NCI-H2227 (cell line): ENCODE measurements around the gene OR2T4.

Source experiments
- DNase-seq: peaks from one replicate; lab custom pipeline; 2025; ENCODE audit not compliant: unreplicated experiment; lab: John Stamatoyannopoulos, UW

Gene OR2T4

DNA sequence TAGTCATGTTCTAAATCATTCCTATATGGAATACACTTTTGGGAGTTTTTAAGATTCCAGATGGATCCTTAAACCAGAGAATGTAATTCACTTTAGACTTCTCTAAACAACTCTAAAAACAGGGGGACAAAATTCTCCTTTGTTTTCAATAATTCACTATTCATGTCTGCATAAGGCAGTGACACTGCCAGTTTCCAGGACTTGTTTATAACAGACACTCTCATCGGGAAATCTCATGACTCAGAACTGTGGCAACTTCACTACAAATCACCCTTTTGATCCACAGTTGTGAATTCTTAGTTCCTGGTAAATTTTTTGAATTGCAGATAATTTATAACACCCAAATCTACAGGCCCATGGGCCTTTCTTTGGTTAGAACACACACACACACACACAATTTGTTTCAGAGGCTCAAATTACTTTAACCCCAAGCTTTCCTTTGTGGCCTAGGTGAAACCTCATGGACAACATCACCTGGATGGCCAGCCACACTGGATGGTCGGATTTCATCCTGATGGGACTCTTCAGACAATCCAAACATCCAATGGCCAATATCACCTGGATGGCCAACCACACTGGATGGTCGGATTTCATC is at the start of gene OR2T4:
Gene OR2T4 (plus strand): TSS at position 545 of the 595 bp plus-strand sequence. CDS start 0 bp downstream, at position 545.
- DNase-seq, result no peak

DNA sequence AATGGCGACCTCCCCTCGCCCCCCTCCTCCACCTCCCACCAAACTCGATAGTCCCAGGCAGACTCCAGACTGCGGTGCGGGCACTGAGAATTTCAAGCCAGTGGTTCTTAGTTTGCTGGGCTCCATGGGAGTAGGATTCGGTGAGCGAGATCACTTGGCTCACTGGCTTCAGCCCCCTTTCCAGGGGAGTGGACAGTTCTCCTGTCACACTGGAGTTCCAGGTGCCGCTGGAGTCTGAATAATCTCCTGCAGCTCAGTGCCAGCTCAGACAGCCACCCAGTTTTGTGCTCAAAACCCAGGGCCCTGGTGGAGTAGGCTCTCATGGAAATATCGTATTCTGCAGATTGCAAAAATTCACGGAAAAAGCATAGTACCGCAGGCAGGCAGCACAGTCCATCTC is 44.7 kb upstream of the OR2T4 start:
- DNase-seq, result no peak

- no peak for DNase-seq
Observed at GRCh38 chr1:248324468-248324867, 37.0 kb upstream of the OR2T4 start, which contains the start of gene OR2M7. Gene OR2M7, minus strand, starts transcription at chr1:248324568. Its CDS starts 0 bp downstream, at chr1:248324568.

DNA sequence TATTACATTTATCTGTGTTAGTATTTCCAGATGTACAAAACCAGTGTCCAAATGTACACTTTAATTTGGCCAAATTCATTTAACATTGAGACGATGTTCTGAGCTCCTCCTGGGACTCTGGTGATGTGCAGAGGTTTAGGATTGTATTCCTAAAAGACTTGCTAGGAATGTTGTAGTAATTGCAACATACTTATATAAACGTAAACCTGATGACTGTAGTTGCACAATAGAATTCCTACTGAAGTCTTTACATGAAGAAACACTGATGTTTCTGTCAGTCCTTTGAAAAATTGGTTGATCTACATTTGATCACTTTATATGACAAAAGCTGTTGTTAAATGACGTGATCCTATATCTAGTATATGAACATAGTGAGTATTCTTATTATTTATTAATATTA is 18.0 kb upstream of the OR2T4 start:
- no peak for DNase-seq

- no peak for DNase-seq
Observed at GRCh38 chr1:248348475-248348874, 13.0 kb upstream of the OR2T4 start, which contains the start of gene OR14C36. Gene OR14C36, plus strand, starts transcription at chr1:248348775. Its CDS starts 0 bp downstream, at chr1:248348775.

- no peak for DNase-seq
Observed at GRCh38 chr1:248359415-248359814, 2.0 kb upstream of the OR2T4 start.

DNA sequence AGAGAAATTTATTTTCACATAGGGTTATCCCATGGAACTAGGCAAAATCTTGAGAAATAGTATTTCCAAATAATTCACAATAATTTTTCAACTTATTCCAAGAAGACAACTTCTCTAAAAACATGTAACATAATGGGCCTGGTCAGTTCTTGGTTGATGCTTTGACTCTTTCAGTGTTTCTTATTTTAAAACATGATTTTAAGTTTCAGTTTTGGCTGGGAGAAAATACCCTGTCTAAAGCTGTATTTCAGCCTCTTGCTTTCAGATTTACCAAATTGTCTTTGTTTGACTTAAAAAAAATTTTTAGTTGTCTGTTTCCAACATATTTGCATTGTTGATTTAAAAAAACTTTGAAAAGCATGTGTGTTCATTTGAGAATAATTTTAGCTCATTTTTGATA is 5.1 kb downstream of the OR2T4 start:
- no peak for DNase-seq

DNA sequence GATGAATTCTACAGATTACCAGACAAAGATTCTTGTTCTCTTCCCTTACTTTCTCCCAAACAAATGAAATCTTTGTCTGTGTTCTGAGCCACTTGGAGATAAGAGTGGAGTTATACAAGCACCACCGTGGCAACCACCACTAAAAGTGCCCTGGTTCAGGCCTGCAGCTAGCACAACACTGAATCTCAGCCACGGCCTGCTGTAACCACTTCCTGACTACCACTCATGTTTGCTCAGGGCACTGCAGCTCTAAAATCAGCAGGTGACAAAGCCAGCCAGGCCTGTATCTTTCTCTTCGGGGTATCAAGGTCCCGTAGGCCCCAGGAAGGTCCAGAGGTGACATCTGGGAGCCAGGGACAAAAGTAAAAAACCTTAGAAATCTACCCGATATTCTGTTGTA is 10.9 kb downstream of the OR2T4 start:
- no peak for DNase-seq

GRCh38 chr1:248373761-248374160 is 12.3 kb downstream of the OR2T4 start:
- DNase-seq, result no peak

DNA sequence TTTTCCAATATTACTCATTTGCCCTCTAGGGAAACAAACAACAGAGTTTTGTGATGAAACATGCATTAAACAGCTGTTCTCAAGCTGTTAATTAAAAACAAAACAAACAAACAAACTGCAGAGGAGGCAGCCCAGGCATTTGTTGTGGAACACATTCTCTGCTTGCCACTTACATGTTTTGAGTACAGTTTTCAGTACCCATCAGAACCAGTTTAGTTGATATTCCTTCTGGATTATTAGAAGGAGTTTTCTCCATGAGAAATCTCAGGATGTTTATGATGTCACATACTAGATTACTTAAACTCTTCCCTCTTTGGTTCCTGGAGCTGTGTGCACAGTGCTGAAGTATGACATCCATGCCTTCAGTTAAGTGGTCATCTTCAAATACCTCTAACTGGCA is 14.0 kb downstream of the OR2T4 start, which contains the start of gene OR2T6:
Gene OR2T6 (plus strand): TSS at position 301 of the 400 bp plus-strand sequence. CDS start 11,863 bp downstream, outside the sequence.
- no peak for DNase-seq

DNA sequence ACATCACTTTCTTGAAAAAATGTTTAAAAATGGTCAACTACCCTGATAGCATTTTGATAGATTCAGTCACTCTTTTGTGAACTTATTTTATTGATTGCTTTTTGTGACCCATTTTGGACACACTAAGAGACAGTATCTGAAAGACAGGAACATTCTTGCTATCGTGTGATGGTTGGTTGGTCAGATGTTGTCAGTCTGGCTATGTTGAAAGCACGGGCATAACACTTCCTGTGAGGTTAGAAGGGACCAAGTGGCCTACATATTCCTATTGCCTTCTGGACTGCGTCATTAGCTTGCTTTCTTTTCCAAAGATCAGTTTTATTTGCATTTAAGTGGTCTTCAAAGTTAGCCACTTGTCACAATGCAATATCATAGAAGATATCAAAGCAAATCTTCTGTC is 15.5 kb downstream of the OR2T4 start:
- DNase-seq, result no peak

DNA sequence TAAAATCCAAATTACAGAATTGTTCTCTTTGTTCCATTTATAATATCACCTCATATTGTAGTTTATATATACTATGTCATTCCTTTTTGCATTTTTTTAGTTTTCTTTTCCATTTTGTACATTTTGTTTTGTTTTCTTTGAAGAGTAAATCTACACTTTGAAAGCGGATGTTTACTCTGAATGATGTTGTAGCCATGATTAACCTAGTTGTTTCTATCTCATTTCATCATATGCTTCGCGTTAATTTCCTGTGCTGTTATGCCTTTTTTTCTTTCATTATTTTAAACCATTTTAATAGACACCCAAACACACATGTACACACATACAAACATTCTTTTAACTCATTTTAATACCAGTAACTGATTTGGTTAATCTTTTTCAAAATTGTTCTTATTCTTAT is 19.4 kb downstream of the OR2T4 start:
- no peak for DNase-seq

GRCh38 chr1:248388426-248388825 is 27.0 kb downstream of the OR2T4 start:
- no peak for DNase-seq

DNA sequence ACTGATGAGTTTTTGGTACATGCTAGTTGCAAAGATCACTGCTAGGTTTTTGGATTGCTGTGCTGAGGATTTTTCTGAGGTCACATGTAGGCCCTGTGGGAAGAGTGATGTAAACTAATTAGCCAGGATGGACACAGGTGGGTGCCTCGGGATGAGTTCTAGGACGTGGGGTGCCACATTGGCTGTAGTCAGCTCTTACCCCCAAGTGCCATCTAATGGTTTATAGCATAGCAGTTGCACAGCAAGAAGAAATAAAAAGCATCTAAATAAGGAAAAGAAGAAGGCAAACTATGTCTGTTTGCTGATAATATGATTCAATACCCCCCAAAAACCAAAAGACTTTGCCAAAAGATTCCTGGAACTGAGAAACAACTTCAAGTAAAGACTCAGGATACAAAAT is 31.6 kb downstream of the OR2T4 start:
- DNase-seq, result no peak

GRCh38 chr1:248402748-248403147 is 41.3 kb downstream of the OR2T4 start, which contains the start of gene OR2T1:
Gene OR2T1, plus strand, starts transcription at chr1:248403048. Its CDS starts 3,100 bp downstream, at chr1:248406148.
- no peak for DNase-seq

- DNase-seq, result no peak
Observed at GRCh38 chr1:248404024-248404423, 42.6 kb downstream of the OR2T4 start.

DNA sequence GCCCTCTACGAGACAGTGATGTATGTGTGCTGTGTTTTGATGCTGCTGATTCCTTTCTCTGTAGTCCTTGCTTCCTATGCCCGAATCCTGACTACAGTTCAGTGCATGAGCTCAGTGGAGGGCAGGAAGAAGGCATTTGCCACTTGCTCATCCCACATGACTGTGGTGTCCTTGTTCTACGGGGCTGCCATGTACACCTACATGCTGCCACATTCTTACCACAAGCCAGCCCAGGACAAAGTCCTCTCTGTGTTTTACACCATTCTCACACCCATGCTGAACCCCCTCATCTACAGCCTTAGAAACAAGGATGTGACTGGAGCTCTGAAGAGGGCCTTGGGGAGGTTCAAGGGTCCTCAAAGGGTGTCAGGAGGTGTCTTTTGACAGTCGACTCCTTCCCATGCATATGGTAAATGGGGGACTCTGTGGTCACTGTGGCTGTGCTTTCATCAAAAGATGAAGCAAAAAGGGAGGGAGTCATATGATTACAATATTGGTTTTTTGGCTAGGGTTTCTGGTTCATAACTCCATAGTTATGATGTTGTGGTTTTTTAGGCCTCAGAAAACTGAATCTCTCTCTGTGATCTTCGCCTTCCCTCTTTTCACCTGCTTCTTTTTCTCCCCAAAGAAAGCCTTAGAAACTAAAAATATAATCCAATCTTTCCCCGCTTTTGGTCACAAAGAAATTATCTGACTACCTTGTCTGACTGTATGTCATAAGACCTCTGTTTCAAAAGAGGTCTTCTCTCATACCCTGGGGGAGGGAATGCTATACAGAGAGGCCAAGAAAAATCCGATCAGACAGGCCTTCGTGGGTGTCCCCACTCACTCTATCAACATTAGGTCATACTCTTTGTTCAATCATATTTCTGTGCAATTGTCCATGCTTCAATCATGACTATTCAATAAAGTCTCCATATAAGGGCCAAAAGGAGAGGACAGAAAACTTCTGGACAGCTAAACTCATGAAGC is 45.5 kb downstream of the OR2T4 start:
- DNase-seq, result no peak
